Immature natural killer cell (primary cell): Measurements from ENCODE around the gene NCKAP5. TPM values are rescaled to one million over a fixed set of nuclear protein-coding genes. Genes with fewer than 3 reads are reported as not detected.

Source experiments
- DNase-seq, 3 donors: peaks; one replicate each; pipeline ENCODE4 v3.0.0; 2022; ENCODE audit warnings: mixed read lengths in 1 of 3
- H3K27ac Mint-ChIP-seq, 6 donors: one replicate each; pipeline ENCODE4 v1.8.0; 2020; ENCODE audit warnings: mixed read lengths in 6 of 6, mild to moderate bottlenecking in 5 of 6, inconsistent platforms in 4 of 6, moderate library complexity in 3 of 6
- H3K27me3 Mint-ChIP-seq, 3 donors: one replicate each; pipeline ENCODE4 v1.8.0; 2020 to 2021; ENCODE audit warnings: low read depth in 3 of 3, mild to moderate bottlenecking in 3 of 3, mixed read lengths in 3 of 3, moderate library complexity in 3 of 3, inconsistent platforms in 1 of 3
- H3K36me3 Mint-ChIP-seq, 3 donors: one replicate each; pipeline ENCODE4 v1.8.0; 2020; ENCODE audit warnings: mixed read lengths in 3 of 3, inconsistent platforms in 2 of 3, mild to moderate bottlenecking in 2 of 3
- H3K4me1 Mint-ChIP-seq, 2 donors: one replicate each; pipeline ENCODE4 v1.8.0; 2020; ENCODE audit warnings: inconsistent platforms in 2 of 2, mild to moderate bottlenecking in 2 of 2, mixed read lengths in 2 of 2, moderate library complexity in 1 of 2
- H3K4me3 Mint-ChIP-seq, 5 donors: one replicate each; pipeline ENCODE4 v1.8.0; 2020; ENCODE audit warnings: mild to moderate bottlenecking in 5 of 5, mixed read lengths in 5 of 5, inconsistent platforms in 3 of 5, moderate library complexity in 3 of 5
- H3K9me3 Mint-ChIP-seq, 6 donors: one replicate each; pipeline ENCODE4 v1.8.0; 2020; ENCODE audit warnings: mild to moderate bottlenecking in 6 of 6, mixed read lengths in 6 of 6, inconsistent platforms in 4 of 6, moderate library complexity in 3 of 6
- polyA plus RNA-seq, 3 donors: library from polyadenylated mRNA; unstranded; fragments of 300-500 nt; fragmentation: Illumina TruSeq; gene quantifications; one replicate each; pipeline ENCODE4 v1.2.3, GENCODE V29; 2021

The NCKAP5 gene
- polyA plus RNA-seq, 3 donors from 2014 or later: not detected

- H3K27me3 Mint-ChIP-seq: peaks cover 0 to 1% (median 0%) of the 10 kb centered on the region in 3 donors
- no peak overlapping the region for H3K4me3 Mint-ChIP-seq
- DNase-seq: no peak
- peaks cover 0 to 37% (median 9%) of the 10 kb centered on the region in 6 donors for H3K9me3 Mint-ChIP-seq
- H3K27ac Mint-ChIP-seq: no peak overlapping the region
- no peaks in the 10 kb centered on the region for H3K4me1 Mint-ChIP-seq
- H3K36me3 Mint-ChIP-seq: no peaks in the 10 kb centered on the region
Observed at GRCh38 chr2:132975193-132976105, 592.8 kb downstream of the NCKAP5 start.

GRCh38 chr2:132974467-132975095, 593.7 kb downstream of the NCKAP5 start:
- Mint-ChIP-seq H3K4me1 (no peaks in the 10 kb centered on the region), H3K9me3 (peaks cover 1 to 35% (median 8%) of the 10 kb centered on the region in 6 donors), H3K36me3 (peaks cover 0 to 3% (median 0%) of the 10 kb centered on the region in 3 donors), H3K4me3 (no peak overlapping the region), H3K27me3 (peaks cover 0 to 1% (median 0%) of the 10 kb centered on the region in 3 donors), H3K27ac (no peak overlapping the region)
- no peak for DNase-seq

- Mint-ChIP-seq H3K27me3 (peaks cover 0 to 3% (median 2%) of the 10 kb centered on the region in 3 donors), H3K36me3 (peaks cover 0 to 3% (median 0%) of the 10 kb centered on the region in 3 donors), H3K4me3 (no peak overlapping the region), H3K4me1 (no peaks in the 10 kb centered on the region), H3K9me3 (peaks cover 2 to 26% (median 13%) of the 10 kb centered on the region in 6 donors), H3K27ac (no peak overlapping the region)
- no peak for DNase-seq
Observed at GRCh38 chr2:132971310-132972061, 596.8 kb downstream of the NCKAP5 start.

- H3K36me3 Mint-ChIP-seq: peaks cover 0 to 3% (median 0%) of the 10 kb centered on the region in 3 donors
- no peak overlapping the region for H3K27ac Mint-ChIP-seq
- H3K4me3 Mint-ChIP-seq: no peak overlapping the region
Observed at GRCh38 chr2:132969371-132969985, 598.8 kb downstream of the NCKAP5 start.

GRCh38 chr2:132965460-132965859, 602.8 kb downstream of the NCKAP5 start:
- H3K27me3 Mint-ChIP-seq: peaks cover 0 to 2% (median 1%) of the 10 kb centered on the region in 3 donors
- peaks cover 2 to 24% (median 7%) of the 10 kb centered on the region in 6 donors for H3K9me3 Mint-ChIP-seq
- H3K27ac Mint-ChIP-seq: no peak overlapping the region
- no peaks in the 10 kb centered on the region for H3K4me1 Mint-ChIP-seq
- DNase-seq: no peak
- peaks cover 0 to 3% (median 0%) of the 10 kb centered on the region in 3 donors for H3K36me3 Mint-ChIP-seq
- no peak overlapping the region for H3K4me3 Mint-ChIP-seq

More at GRCh38 chr2:132969371-132969985, 598.8 kb downstream of the NCKAP5 start:
- Mint-ChIP-seq H3K9me3 (peaks cover 0 to 21% (median 8%) of the 10 kb centered on the region in 6 donors), H3K27me3 (peaks cover 0 to 2% (median 1%) of the 10 kb centered on the region in 3 donors), H3K4me1 (no peaks in the 10 kb centered on the region)
- DNase-seq: no peak

- Mint-ChIP-seq H3K27me3 (peaks cover 0 to 2% (median 1%) of the 10 kb centered on the region in 3 donors), H3K4me1 (no peaks in the 10 kb centered on the region), H3K4me3 (no peak overlapping the region), H3K36me3 (no peaks in the 10 kb centered on the region), H3K9me3 (peaks cover 2 to 24% (median 4%) of the 10 kb centered on the region in 6 donors), H3K27ac (no peak overlapping the region)
- no peak for DNase-seq
Observed at GRCh38 chr2:132963161-132963560, 605.1 kb downstream of the NCKAP5 start.

GRCh38 chr2:132958887-132959286, 609.4 kb downstream of the NCKAP5 start:
- H3K27ac Mint-ChIP-seq: no peak overlapping the region
- DNase-seq: no peak
- H3K27me3 Mint-ChIP-seq: peaks cover 0 to 1% (median 0%) of the 10 kb centered on the region in 3 donors
- H3K36me3 Mint-ChIP-seq: no peaks in the 10 kb centered on the region
- H3K9me3 Mint-ChIP-seq: peaks cover 0 to 26% (median 8%) of the 10 kb centered on the region in 6 donors
- H3K4me3 Mint-ChIP-seq: no peak overlapping the region
- no peaks in the 10 kb centered on the region for H3K4me1 Mint-ChIP-seq

GRCh38 chr2:132955871-132956615, 612.2 kb downstream of the NCKAP5 start:
- Mint-ChIP-seq H3K4me3 (no peak overlapping the region), H3K36me3 (no peaks in the 10 kb centered on the region), H3K27ac (no peak overlapping the region), H3K4me1 (no peaks in the 10 kb centered on the region), H3K27me3 (peaks cover 0 to 1% (median 0%) of the 10 kb centered on the region in 3 donors), H3K9me3 (peaks cover 0 to 13% (median 6%) of the 10 kb centered on the region in 6 donors)
- DNase-seq: no peak

- no peak for DNase-seq
- no peaks in the 10 kb centered on the region for H3K4me1 Mint-ChIP-seq
- H3K36me3 Mint-ChIP-seq: no peaks in the 10 kb centered on the region
- no peak overlapping the region for H3K27ac Mint-ChIP-seq
- peaks cover under 1 to 13% (median 5%) of the 10 kb centered on the region in 6 donors for H3K9me3 Mint-ChIP-seq
- H3K27me3 Mint-ChIP-seq: peaks cover 0 to 1% (median 0%) of the 10 kb centered on the region in 3 donors
- H3K4me3 Mint-ChIP-seq: no peak overlapping the region
Observed at GRCh38 chr2:132953771-132954170, 614.5 kb downstream of the NCKAP5 start.

GRCh38 chr2:132951008-132951714, 617.1 kb downstream of the NCKAP5 start:
- Mint-ChIP-seq H3K9me3 (peaks cover 0 to 11% (median 3%) of the 10 kb centered on the region in 6 donors), H3K27me3 (no peaks in the 10 kb centered on the region), H3K4me3 (no peak overlapping the region), H3K27ac (no peak overlapping the region), H3K4me1 (no peaks in the 10 kb centered on the region), H3K36me3 (no peaks in the 10 kb centered on the region)
- no peak for DNase-seq

- Mint-ChIP-seq H3K27ac (no peak overlapping the region), H3K9me3 (peaks cover 0 to 19% (median 4%) of the 10 kb centered on the region in 6 donors), H3K36me3 (no peaks in the 10 kb centered on the region), H3K4me1 (no peaks in the 10 kb centered on the region), H3K4me3 (no peak overlapping the region), H3K27me3 (no peaks in the 10 kb centered on the region)
- no peak for DNase-seq
Observed at GRCh38 chr2:132949108-132949507, 619.2 kb downstream of the NCKAP5 start.

- H3K4me3 Mint-ChIP-seq: no peak overlapping the region
- peaks cover 0 to 3% (median 0%) of the 10 kb centered on the region in 3 donors for H3K36me3 Mint-ChIP-seq
- H3K4me1 Mint-ChIP-seq: no peaks in the 10 kb centered on the region
- peaks cover 3 to 22% (median 9%) of the 10 kb centered on the region in 6 donors for H3K9me3 Mint-ChIP-seq
- DNase-seq: no peak
- no peaks in the 10 kb centered on the region for H3K27me3 Mint-ChIP-seq
- H3K27ac Mint-ChIP-seq: no peak overlapping the region
Observed at GRCh38 chr2:132948211-132948610, 620.1 kb downstream of the NCKAP5 start.
